ENCODE results near the gene ITPR2.
"Not testable (repeated sequence)": the region's sequence is repeated elsewhere in the genome, so short reads cannot be mapped to it uniquely, and the experiment has no call there.

ITPR2 gene

DNA sequence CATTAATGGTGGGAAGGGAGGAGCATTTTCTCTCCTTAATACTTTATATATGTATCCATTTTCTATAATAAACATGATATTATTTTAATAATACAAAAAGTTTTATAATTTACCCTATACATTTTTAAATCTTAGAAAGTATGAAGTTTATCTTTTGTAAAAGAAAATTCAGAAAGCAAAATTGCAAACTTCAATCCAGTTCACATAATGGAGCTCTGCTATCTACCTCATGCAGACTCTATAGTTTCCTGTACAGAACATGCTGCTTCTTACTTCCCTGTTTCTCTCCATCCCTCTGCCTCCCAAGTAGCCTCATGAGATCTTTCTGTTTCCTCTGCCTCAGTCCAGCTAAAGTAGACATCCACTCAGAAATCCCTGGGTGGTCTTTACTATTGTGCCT, 402.4 kb downstream of the ITPR2 start:
- not testable (repeated sequence) for DNase-seq

DNA sequence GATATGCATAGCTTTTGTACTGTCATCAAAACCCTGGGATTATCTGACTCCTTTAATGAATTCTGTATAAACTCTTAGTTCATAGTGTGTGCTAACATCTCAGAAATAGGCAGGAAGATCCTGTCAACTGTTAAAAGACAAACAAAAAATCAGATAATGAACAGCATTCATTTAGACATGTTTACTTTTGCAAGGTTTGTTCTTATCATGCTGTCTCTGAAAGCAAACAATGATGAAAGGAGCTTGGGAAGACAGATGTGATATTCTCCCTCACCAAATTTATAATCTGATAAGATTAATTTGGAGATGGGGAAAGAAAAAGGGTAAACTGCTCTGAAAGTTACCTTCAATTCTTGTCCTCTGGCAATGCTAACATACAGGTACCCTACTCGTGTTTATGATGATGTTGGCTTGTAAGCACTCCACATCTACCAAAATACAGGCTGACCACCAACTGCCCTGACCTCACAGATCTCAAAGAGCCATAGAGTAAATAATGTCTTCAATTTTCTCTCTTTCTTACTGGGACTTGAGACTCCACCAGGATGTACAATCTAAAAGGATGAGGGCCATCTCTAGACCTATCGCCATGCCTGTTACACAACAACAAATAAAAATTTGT, 403.8 kb downstream of the ITPR2 start:
- no peak for DNase-seq

DNA sequence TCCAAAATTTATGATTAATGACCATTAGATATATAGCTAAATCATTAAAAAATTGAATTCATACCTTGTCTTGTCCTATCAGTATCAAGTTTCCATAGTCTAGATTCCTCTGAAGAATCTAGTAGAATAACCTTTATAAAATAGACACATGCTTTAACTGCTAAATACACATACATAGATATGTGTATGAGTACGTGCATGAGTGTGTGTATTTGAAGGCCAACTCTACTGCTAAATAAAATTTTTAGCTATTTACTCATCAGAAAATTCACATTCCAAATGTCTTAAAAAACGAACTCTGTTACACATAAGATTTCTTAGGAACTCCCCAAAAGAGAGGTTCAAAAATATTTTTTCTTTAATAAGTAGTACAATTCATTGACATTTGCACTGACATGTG, 404.6 kb downstream of the ITPR2 start:
- DNase-seq, result no peak

DNA sequence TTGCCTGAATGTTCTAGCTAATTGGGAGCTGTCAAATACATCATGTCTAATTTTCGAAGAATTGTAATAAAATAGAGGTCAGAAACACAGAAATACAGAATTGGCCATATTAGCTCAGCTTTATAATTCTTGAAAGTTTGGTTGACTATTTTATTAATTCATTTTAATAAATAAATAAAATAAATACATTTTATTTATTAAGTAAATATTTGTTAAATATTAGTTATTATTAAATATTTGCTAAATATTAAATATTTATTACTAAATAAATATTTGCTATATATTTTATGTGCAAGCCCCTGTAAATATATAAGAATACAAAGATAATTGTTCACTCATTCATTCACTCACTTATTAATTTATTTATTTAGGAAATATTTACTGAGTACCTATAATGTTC, 406.3 kb downstream of the ITPR2 start:
- DNase-seq, result no peak

DNA sequence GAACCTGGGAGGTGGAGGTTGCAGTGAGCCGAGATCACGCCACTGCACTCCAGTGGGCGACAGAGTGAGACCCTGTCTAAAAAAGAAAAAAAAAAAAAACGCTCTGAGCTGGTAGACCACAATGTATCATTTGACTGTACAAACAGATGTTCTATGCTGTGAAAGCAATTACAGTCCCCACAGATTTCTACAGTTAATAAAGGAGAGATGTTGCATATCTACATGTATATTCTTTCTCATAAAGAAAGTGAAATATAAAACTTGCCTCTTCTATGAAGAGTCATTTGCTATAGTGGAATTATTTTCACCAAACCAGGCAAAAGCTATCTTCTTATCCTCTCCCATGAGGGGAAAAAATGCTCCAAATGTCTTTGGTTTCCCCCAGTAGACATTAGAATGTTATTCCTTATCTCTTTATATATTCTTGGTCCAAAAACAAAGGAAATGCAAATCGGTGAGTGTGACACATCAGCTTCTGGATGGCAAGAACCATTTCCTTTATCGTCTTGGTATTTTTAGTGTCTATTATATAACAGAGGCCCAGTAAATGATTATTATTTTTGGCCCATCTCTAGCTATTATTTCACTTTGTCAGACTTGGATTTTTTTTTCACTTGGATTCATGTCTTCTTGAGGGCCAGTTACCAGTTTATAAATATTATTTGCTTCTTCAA, 407.3 kb downstream of the ITPR2 start:
- no peak for DNase-seq

DNA sequence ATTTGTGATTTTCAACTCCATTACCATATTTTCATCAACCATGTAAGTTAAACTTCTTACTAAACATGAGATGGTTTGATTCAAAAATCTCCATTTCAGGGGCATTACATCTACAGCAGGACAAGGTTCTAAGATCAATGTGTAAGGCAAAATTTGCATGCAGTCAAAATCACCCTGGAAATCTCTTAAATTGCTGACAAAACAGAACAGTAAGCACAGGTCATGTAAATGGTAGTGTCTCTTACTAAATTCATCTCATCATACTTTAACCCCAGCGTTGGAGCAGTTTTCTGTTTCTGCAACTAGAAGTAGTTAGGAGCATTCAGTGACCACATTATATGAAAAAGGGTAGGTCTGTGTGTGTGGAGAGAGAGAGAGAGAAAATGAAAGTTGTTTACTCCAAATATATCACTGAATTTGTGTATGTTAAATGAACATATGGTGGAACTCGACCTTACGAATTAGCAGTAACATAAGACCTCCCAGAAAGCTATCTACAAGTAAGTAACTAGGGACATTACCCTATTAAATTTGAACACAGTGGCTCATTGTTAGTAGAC, 410.1 kb downstream of the ITPR2 start:
- no peak for DNase-seq

DNA sequence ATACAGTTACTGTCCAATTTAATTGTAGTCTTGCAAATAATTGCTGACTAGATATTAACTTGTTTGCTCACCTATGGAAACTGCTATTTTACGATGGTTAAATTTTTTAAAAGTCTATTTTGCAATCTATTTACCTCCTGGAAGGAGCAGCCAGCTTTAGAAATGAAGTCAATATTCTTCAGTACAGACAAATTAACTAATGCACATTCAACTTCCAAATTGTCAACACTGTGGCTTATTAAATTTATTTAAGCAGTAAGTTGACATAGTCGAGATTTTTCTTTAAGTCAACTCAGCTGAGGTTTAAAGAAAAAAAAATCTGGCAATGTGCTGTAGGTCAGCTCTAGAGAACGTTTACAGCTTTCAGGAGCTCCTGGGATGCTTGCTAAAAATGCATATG, 416.4 kb downstream of the ITPR2 start:
- no peak for DNase-seq

DNA sequence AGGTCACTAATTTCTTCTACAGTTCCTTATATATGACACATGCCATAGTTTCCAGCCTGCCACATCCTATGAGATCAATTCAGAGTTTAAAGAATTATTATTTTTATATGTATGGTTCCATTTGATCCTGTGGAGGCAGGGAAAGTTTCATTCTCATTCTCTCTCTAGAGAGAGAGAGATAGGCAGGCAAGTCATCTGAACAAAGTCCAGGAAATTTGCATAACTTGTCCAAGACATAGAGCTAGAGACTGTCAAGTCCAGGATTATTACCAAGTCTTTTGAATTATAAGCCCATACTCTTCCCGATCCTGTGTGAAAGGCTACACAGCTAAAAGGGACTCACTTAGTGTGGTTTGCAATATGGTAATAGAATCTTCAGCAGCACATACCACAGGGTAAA, 422.3 kb downstream of the ITPR2 start:
- DNase-seq, result no peak

DNA sequence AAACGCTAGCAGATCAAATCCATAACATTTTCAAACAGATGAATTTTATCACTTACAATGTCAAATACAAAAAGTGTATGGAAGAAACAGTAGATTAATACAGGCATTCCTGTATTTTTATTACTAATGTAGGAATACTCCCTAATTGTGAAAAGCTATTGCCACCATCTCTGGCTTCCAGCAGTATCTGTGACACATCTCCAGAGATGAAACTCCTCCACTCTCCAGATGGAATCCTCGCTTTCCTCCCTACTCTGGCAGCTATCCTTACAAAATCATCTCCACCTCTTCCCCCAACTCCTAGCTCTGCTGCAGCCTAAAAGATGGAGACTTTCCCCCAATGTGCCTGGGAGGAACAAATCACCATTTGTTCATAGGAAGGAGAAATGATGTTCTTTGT, 426.2 kb downstream of the ITPR2 start:
- no peak for DNase-seq

DNA sequence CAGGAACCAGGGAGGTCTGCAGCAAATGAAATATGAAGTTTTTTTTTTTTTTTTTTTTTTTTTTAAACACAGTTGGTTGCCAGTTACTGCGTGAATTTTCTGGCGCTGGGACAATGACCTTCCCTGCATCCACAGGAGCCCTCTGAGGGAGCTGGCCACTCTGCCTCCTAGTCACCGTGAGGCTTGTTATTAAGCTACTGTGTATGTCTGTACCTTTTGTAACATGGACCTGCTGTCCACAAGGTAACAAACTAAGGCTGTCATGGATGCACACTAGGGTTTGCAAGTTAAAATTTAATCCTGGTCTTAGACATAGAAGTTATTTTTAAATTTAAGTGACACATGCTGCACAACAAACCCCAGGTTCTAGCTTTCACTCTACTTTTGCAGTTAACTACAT, 426.6 kb downstream of the ITPR2 start:
- DNase-seq, result no peak

DNA sequence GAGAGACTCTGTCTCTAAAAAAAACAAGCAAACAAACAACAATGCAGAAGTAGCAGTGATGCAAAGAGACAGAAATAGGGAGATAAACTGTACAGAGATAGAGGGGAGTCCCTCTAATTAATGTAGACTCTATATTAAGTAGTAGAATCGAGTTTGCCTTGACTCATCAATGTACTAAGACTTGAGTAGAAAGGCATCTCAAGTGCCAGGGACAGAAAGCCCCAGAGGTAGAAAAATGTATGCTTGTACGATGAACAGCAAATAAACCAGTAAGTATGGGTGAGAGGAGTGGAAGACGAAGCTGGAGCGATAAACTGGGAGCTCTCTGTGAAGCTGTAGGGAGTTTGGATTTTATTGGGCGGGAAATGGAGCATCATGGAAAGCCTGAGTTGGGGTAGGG, 429.4 kb downstream of the ITPR2 start:
- DNase-seq, result no peak

DNA sequence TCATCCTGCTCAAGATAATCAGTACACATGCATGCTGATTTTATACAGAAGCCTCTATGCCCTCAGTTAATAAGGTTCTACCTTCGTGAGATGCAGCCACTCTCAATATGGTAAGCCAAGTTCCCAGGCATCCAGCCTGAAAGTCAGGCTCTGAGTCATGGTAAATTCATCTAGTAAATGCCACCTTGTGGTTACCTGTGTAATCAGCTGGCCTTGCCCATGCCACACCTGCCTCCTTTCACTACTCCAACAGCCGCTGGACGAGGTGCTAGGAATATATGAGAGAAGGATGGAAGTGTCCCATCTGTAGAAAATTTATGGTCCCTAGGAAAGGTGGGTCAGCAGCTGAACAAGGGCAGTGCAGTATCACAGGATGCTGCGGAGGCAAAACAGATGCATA, 430.3 kb downstream of the ITPR2 start:
- DNase-seq, result no peak

DNA sequence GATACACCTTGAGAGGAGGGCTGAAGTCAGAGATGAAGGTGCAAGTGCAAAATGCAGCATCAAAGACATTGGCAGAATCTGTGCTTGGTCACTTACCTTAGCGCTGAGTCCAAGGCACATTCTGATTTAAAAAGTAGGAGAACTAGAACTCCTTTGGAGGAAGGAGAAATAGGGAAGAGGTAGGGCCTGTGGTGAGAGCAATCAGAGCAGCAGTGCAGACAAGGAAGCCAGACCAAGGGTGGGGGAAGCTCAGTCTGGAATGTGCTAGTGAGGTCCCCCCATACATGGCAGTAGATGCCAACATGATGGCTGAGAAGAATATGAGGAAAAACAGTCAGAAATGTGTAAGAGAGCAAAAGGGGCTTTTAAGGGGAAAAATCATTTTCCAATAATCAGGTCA, 431.1 kb downstream of the ITPR2 start:
- DNase-seq, result no peak

DNA sequence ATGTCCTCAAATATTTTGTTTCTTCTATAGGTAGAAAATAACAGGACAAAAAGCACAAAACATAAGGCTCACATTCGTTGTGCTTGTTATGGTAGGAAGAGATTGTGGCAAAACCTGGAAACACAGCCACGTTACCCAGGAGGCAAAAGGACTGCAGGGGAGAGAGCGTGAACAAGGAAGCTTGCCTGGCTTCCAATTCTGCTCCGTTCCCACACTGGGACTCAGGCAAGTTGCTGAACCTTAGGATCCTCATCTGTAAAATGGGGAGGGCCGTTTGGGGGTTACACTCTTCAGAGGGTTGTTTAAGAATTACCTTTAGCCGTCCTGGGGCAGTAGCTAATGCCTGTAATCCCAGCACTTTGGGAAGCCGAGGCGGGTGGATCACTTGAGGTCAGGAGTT, 432.4 kb downstream of the ITPR2 start:
- no peak for DNase-seq

DNA sequence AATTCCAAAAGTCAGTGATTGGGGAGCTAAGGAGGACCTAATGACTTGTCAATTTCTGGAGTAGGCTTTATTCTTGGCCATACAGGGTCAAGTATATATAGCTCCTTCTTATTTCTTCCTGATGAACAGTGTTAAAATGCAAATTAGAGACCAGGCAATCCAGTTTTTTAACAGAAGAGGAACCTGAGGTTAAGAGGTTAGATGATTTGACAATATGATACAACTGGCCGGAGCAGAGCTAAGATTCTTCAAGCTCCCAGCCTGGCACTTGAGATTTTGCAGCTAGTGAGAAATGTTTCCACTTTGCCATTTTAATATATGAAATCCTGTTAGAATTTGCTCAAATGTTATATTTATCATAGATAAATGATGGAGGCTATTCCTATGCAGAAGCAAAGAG, 433.6 kb downstream of the ITPR2 start:
- no peak for DNase-seq

DNA sequence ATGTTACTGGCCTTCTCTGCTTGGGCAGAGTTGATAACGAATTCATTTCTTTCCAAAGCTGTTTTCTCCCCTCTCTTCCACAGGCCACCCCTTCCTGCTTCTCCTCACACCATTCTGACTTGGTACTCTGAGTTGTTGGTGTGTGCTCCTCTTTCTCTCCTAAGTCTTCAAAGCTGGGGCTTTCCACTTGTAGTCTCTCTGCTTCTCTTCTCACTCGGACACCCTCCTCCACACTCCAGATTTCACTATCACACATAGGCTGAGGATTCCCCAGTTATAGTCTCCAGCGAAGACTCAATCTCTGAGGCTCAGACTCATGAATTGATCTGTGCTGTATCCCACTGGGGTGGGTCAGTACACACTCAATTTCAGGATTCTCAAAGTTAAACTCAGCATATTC, 436.6 kb downstream of the ITPR2 start:
- no peak for DNase-seq

DNA sequence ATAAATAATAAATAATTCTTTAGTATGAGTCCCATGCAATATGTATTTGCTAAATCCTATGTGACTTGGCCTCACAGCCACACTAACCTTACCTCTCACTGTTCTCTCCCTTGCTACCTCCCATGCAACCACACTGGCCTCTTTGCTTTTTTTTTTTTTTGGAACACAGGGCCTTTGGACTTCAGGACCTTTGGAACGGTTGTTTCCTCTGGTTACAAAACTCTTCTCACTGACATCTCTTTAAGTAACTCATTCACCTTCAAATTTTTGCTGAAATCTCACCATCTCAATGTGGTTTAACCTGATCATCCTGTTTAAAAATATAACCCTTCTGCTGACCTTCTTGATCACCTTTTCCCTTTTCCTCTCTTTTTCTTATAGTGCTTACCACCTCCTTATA, 443.7 kb downstream of the ITPR2 start:
- no peak for DNase-seq

DNA sequence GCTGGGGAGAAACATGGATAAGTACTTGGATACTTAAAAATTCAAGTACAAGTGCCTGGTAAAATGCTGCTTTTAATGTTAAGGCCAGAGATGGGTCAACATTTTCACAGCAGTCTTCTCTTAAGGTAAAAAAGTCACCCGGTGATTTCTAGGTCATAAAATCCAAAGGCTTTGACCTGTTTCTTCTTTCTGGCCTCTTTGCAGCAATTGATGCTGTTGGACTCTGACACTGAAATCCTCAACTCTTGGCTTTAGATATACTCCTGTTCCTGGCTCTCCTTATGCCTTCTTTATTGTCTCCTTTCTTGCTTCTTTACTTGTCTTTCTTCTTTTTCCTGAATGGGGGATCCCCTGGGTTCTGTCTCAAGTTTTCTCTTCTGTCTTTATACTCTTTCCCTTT, 448.5 kb downstream of the ITPR2 start:
- no peak for DNase-seq

DNA sequence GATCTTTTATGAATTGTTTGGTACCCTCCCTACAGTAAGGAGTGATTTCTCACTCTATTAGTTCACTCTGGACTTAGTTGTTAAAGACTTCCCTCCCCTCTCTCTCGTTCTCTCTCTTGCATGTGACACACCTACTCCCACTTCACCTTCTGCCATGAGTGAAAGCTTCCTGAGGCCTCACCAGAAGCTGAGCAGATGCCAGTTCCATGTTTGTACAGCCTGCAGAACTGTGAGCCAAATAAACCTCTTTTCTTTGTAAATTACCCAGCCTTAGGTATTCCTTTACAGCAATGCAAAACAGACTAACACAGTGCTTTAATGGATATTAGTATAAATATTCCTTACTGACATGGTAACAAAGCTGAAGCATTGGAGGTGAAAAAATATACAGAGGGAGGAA, 450.0 kb downstream of the ITPR2 start:
- DNase-seq, result no peak

DNA sequence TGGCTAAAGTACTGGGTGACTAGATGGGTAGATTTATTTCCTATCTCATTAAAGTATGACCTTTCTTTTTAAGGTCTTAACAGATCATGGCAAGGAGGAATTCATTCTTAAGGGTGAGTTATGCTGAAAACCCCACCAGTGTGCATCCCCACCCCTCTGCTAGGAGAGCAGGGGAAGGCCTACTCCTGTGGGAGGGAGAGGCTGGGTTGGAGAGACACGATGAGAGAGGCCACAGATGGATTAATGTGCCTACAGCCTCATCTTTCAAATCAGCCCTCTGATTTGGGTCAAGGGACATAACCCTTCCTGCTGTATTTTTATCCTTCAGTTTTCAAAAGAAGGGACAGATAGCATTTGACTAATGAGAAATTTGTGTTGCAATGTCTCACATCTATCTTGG, 452.1 kb downstream of the ITPR2 start:
- DNase-seq, result no peak

DNA sequence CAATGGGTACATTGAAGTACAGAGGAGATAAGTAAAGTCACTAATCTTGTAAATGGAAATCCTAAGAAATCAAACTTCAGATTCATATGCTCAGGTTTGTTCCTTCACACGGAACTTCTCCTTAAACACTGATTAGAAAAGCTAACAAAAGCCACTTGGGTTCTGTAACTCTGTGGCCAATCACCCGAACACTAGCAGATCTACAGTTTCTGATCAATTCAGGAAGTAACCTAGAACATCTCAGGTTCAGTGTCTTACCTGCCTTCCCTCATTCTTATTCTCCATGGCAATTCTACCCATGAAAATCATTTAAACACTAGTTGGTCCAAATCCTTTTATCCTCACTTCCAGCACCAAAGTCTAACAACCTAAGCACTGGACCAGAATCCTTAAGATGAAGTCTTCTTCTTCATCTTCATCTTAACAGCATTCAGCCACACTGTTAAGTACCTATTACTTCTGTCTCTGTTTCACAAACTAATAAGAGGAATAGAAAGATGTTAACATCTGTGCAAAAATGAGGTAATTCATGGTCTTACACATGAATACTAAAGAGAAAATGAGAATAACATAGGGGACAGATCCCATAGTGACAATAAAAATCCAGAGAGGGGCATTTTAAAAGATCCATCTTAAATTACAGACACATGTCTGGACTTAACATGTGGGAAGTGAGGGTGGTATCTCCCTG, 453.1 kb downstream of the ITPR2 start:
- no peak for DNase-seq

DNA sequence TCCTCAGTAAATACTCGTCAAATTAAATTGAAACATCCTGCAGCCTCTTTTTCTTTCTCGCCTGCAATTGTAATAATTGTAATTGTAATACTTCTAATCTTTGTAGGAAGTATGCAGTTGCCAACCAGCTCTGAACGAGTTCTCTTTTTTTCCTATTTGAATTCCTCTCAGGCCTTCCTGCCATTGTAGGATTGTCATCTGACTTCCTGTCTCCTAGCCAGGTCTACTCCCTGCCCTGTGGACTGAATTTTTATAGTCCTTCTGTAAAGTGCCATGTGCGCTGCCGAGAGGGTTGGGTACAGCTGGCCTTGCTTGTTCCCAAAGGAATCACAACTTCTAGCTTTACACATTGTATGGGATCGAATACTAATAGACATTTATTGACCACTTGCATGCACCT, 454.3 kb downstream of the ITPR2 start:
- DNase-seq, result no peak

DNA sequence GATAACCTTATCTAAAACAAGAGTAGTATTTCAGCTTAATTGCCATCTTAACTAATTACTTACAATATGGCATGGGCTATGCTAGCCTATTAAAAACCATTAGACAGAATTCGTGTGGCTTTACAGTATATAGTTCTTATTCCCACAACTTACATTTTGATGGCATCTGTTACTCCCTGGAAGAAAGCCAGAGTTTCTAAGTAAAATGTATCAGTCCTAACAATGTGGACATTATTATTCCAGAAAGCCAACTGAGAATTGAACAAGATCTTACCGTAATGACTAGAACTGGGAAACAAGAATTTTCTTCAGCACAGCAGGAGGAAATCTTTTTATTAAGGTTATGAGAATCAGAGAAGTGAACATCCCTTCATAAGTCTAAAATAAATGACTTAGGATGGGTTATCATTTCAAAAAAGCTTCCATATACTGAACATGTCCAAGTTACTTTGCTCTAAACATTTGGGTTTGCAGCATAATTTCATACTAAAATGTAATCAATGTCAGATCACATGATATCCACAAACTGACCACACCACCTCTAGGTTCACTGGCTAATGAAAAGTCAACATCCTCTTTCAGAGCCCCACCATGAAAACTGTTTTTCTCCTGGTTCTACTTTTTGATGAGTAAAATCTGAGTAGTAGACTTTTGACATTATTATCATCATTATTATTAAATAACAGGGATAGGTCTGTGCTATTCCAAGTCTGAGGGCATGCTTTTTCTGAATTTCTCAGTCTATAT, 457.9 kb downstream of the ITPR2 start:
- no peak for DNase-seq

All from NCI-H748 treated with DMSO at 0.1 percent for 48 hours (cell line).